Adrenal gland (tissue), 5 donors: ENCODE measurements around the gene CMTM1.

Experiments used
- POLR2A ChIP-seq, 2 donors: fragments of 450-650 bp; IDR thresholded peaks; one replicate each; pipeline ENCODE4 v1.6.1; 2017; ENCODE audit warnings: antibody characterized with exemption in 2 of 2, mild to moderate bottlenecking in 2 of 2, moderate library complexity in 1 of 2
- TF ChIP-seq, protein P1 (sequence below), 6 experiments: fragments of 450-650 bp in 4 of 6; fragments of 200-600 bp in 2 of 6; sonication (generic) in 1 of 6; IDR thresholded peaks; 1 replicate in 5 of 6; 2 replicates in 1 of 6; pipeline versions ENCODE4 v1.5.1 to v1.8.0; 2016 to 2021; ENCODE audit warnings: antibody characterized with exemption in 6 of 6, mild to moderate bottlenecking in 2 of 6, moderate library complexity in 1 of 6
- donor health status: DM: no; HTN: no; CAD: no.

DNA sequence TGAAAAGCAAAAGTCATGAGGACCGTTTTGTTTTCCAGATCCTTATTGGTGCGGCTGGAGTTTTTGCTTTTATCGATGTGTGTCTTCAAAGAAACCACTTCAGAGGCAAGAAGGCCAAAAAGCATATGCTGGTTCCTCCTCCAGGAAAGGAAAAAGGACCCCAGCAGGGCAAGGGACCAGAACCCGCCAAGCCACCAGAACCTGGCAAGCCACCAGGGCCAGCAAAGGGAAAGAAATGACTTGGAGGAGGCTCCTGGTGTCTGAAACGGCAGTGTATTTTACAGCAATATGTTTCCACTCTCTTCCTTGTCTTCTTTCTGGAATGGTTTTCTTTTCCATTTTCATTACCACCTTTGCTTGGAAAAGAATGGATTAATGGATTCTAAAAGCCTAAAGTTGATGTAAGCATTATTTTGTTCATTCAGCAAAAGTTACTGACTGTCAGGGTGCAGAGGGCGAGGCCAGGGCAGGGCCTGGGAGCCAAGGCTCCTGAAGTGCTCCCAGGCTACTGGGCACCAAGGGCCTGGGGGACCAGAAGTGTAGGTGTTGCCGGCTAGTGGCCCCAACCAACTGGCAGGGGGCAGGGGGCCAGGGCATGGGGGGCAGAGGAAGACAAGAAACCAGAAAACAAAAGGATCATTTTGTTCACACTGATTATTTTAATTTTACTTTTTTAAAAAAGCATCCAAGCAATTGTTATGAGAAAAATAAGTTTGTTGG, 21.8 kb downstream of the CMTM1 start:
- TF ChIP-seq POLR2A (IDR thresholded peaks at IDR 0.05) = no peak
- TF ChIP-seq, protein P1, sequence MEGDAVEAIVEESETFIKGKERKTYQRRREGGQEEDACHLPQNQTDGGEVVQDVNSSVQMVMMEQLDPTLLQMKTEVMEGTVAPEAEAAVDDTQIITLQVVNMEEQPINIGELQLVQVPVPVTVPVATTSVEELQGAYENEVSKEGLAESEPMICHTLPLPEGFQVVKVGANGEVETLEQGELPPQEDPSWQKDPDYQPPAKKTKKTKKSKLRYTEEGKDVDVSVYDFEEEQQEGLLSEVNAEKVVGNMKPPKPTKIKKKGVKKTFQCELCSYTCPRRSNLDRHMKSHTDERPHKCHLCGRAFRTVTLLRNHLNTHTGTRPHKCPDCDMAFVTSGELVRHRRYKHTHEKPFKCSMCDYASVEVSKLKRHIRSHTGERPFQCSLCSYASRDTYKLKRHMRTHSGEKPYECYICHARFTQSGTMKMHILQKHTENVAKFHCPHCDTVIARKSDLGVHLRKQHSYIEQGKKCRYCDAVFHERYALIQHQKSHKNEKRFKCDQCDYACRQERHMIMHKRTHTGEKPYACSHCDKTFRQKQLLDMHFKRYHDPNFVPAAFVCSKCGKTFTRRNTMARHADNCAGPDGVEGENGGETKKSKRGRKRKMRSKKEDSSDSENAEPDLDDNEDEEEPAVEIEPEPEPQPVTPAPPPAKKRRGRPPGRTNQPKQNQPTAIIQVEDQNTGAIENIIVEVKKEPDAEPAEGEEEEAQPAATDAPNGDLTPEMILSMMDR (IDR thresholded peaks at IDR 0.05) = no peak
